HCT116 (cell line): ENCODE data around the gene FRS2. TPM values are rescaled to one million over a fixed set of nuclear protein-coding genes. Genes with fewer than 3 reads are reported as not detected.

Experiments used
- ATAC-seq: fragments of 200-7000 bp; cut with Tn5 transposase; 2 replicates; pipeline ENCODE4 v1.9.1; 2020; ENCODE audit warnings: mild to moderate bottlenecking, moderate library complexity
- BruUV-seq: library from RNA; stranded (reverse); fragments of 400-500 nt; replicated peaks from 2 replicates; lab custom pipeline; 2021; lab: Mats Ljungman, UMichigan
- CTCF ChIA-PET: fragments of 300-600 bp; sonication (Branson Sonifier 250); formaldehyde crosslinking; loops from one replicate; lab custom pipeline; 2021; ENCODE audit warnings: antibody characterized with exemption; lab: Charles Lee
- POLR2A ChIA-PET: fragments of 300-600, 350-600 bp; sonication (Branson Sonifier 250); formaldehyde crosslinking; loops from one replicate; lab custom pipeline; 2021; ENCODE audit warnings: antibody characterized with exemption; lab: Charles Lee
- RAD21 ChIA-PET, 2 experiments: fragments of 300-600 bp; sonication (Branson Sonifier 250); formaldehyde crosslinking; loops; one replicate each; lab custom pipeline; 2023; ENCODE audit warnings: low total read pairs in 2 of 2; ENCODE audit not compliant: uncharacterized antibody in 2 of 2, unreplicated experiment in 2 of 2, low non-redundant PET in 1 of 2; lab: Charles Lee
- DNase-seq: peaks from one replicate; pipeline ENCODE4 v3.0.0-alpha.2; 2010; ENCODE audit warnings: low read depth, low spot score
- H2AFZ ChIP-seq: fragments of 200-600 bp; shearing (Covaris generic), sonication (generic); 2 replicates; pipeline ENCODE4 v1.6.1; 2017; ENCODE audit warnings: low read depth, mixed run types, mixed read lengths, antibody characterized with exemption, low read length; ENCODE audit not compliant: poor library complexity, severe bottlenecking
- H3K27ac ChIP-seq: 2 replicates; pipeline ENCODE4 v1.5.1; 2012; ENCODE audit warnings: low read depth, low read length
- H3K27me3 ChIP-seq: fragments of 200-600 bp; sonication (generic); 2 replicates; pipeline ENCODE4 v1.6.1; 2016; ENCODE audit warnings: mixed run types, low read length, mixed read lengths; ENCODE audit not compliant: insufficient read depth
- H3K36me3 ChIP-seq, 2 experiments: fragments of 200-500 bp in 1 of 2; fragments of 200-600 bp in 1 of 2; sonication (Bioruptor generic) in 1 of 2; sonication (generic) in 1 of 2; 2 replicates each; pipeline versions ENCODE4 v1.5.1 to v1.6.1; 2014 to 2016; ENCODE audit warnings: low read length in 2 of 2, inconsistent platforms in 1 of 2, mixed read lengths in 1 of 2, mixed run types in 1 of 2; ENCODE audit not compliant: insufficient read depth in 2 of 2, control insufficient read depth in 1 of 2
- H3K4me1 ChIP-seq, 2 experiments: fragments of 200-600 bp in 1 of 2; sonication (generic) in 1 of 2; 2 replicates each; pipeline versions ENCODE4 v1.5.1 to v1.6.1; 2012 to 2017; ENCODE audit warnings: low read length in 2 of 2, inconsistent platforms in 1 of 2, mild to moderate bottlenecking in 1 of 2, mixed read lengths in 1 of 2, mixed run types in 1 of 2, moderate library complexity in 1 of 2; ENCODE audit not compliant: insufficient read depth in 2 of 2, control insufficient read depth in 1 of 2
- H3K4me2 ChIP-seq: fragments of 200-600 bp; sonication (generic); 2 replicates; pipeline ENCODE4 v1.6.1; 2017; ENCODE audit warnings: mixed run types, low read length, mixed read lengths
- H3K4me3 ChIP-seq, 2 experiments: fragments of 200-600 bp in 1 of 2; sonication (generic) in 1 of 2; replicated peaks in 1 of 2; 2 replicates each; pipeline ENCODE4 v1.5.1; 2011 to 2016; ENCODE audit warnings: low read length in 2 of 2, control low read depth in 1 of 2, low read depth in 1 of 2, mild to moderate bottlenecking in 1 of 2, mixed read lengths in 1 of 2, mixed run types in 1 of 2
- H3K79me2 ChIP-seq: fragments of 200-600 bp; sonication (generic); 2 replicates; pipeline ENCODE4 v1.6.1; 2017; ENCODE audit warnings: mild to moderate bottlenecking, mixed run types, low read length, moderate library complexity, mixed read lengths; ENCODE audit not compliant: insufficient read depth
- H3K9ac ChIP-seq: fragments of 200-600 bp; sonication (generic); 2 replicates; pipeline ENCODE4 v1.6.1; 2016; ENCODE audit warnings: low read length, mixed read lengths
- H3K9me2 ChIP-seq: fragments of 200-600 bp; sonication (generic), shearing (Covaris generic); 2 replicates; pipeline ENCODE4 v1.6.1; 2017; ENCODE audit warnings: mixed run types, mild to moderate bottlenecking, moderate library complexity; ENCODE audit not compliant: insufficient read depth
- H3K9me3 ChIP-seq, 2 experiments: fragments of 200-500 bp in 1 of 2; fragments of 200-600 bp in 1 of 2; sonication (Bioruptor generic) in 1 of 2; sonication (generic) in 1 of 2; 2 replicates each; pipeline ENCODE4 v1.6.1; 2014 to 2017; ENCODE audit warnings: low read length in 2 of 2, mixed read lengths in 2 of 2, inconsistent platforms in 1 of 2, low read depth in 1 of 2, mild to moderate bottlenecking in 1 of 2, mixed run types in 1 of 2, moderate library complexity in 1 of 2; ENCODE audit not compliant: control insufficient read depth in 1 of 2, insufficient read depth in 1 of 2
- H4K20me1 ChIP-seq: fragments of 200-600 bp; sonication (generic), shearing (Covaris generic); 2 replicates; pipeline ENCODE4 v1.6.1; 2017; ENCODE audit warnings: mixed run types, mild to moderate bottlenecking, moderate library complexity; ENCODE audit not compliant: insufficient read depth
- CBX3 ChIP-seq: IDR thresholded peaks from 2 replicates; pipeline ENCODE4 v1.6.1; 2012; ENCODE audit warnings: low read depth
- CEBPB ChIP-seq: IDR thresholded peaks from 2 replicates; pipeline ENCODE4 v1.6.1; 2012; ENCODE audit warnings: low read depth
- EGR1 ChIP-seq: IDR thresholded peaks from 2 replicates; pipeline ENCODE4 v1.6.1; 2012; ENCODE audit warnings: low read depth
- EZH2 ChIP-seq: fragments of 200-600 bp; sonication (generic); IDR thresholded peaks from 2 replicates; pipeline ENCODE4 v1.6.1; 2017; ENCODE audit warnings: antibody characterized with exemption, mixed run types
- FOSL1 ChIP-seq: IDR thresholded peaks from 2 replicates; pipeline ENCODE4 v1.6.1; 2012; ENCODE audit warnings: low read depth
- JUND ChIP-seq: IDR thresholded peaks from 2 replicates; pipeline ENCODE4 v1.6.1; 2012
- POLR2A ChIP-seq: IDR thresholded peaks from 2 replicates; pipeline ENCODE4 v1.7.0; 2011; ENCODE audit warnings: borderline replicate concordance; ENCODE audit not compliant: insufficient read depth, insufficient read length; ENCODE audit errors: extremely low read depth
- RAD21 ChIP-seq: IDR thresholded peaks from 2 replicates; pipeline ENCODE4 v1.6.1; 2012; ENCODE audit warnings: low read depth, mild to moderate bottlenecking
- SIN3A ChIP-seq: IDR thresholded peaks from 2 replicates; pipeline ENCODE4 v1.6.1; 2012; ENCODE audit warnings: low read depth
- SP1 ChIP-seq: IDR thresholded peaks from 2 replicates; pipeline ENCODE4 v1.6.1; 2012; ENCODE audit warnings: low read depth
- TCF7L2 ChIP-seq: IDR thresholded peaks from 2 replicates; pipeline ENCODE4 v1.7.0; 2011; ENCODE audit warnings: borderline replicate concordance, inconsistent platforms; ENCODE audit not compliant: insufficient read depth, insufficient read length; ENCODE audit errors: extremely low read depth
- ZFX ChIP-seq: fragments of 450-650 bp; IDR thresholded peaks from 2 replicates; pipeline ENCODE4 v1.6.1; 2017
- intact Hi-C: fragments of 100-400 bp; cut with micrococcal nuclease; formaldehyde crosslinking; loops from 2 replicates; pipeline ENCODE4 v1.10.0; 2022
- total RNA-seq: library from RNA; stranded (reverse); gene quantifications from one replicate; pipeline ENCODE4 v1.2.1, GENCODE V29; 2021; ENCODE audit not compliant: unreplicated experiment
- TF ChIP-seq, protein P1 (sequence below): IDR thresholded peaks from 2 replicates; pipeline ENCODE4 v1.6.1; 2011; ENCODE audit warnings: mild to moderate bottlenecking, low read length, moderate library complexity; ENCODE audit not compliant: insufficient replicate concordance; ENCODE audit errors: extremely low read depth
- TF ChIP-seq, protein P2 (sequence below): IDR thresholded peaks from 2 replicates; pipeline ENCODE4 v1.6.1; 2012
- TF ChIP-seq, protein P3 (sequence below), 3 experiments: fragments of 200-600 bp in 1 of 3; sonication (generic) in 1 of 3; IDR thresholded peaks in 2 of 3; conservative IDR thresholded peaks in 1 of 3; 2 replicates each; pipeline ENCODE4 v1.5.1; 2012 to 2017; ENCODE audit warnings: low read depth in 2 of 3, low read length in 2 of 3, antibody characterized with exemption in 1 of 3, borderline replicate concordance in 1 of 3, control low read depth in 1 of 3, mild to moderate bottlenecking in 1 of 3, mixed read lengths in 1 of 3, mixed run types in 1 of 3, moderate library complexity in 1 of 3; ENCODE audit not compliant: insufficient read depth in 1 of 3
- TF ChIP-seq, protein P4 (sequence below): IDR thresholded peaks from 2 replicates; pipeline ENCODE4 v1.6.1; 2012; ENCODE audit warnings: low read depth

FRS2 gene
- total RNA-seq, 1 experiment from 2014 or later, result 14.7 TPM

DNA sequence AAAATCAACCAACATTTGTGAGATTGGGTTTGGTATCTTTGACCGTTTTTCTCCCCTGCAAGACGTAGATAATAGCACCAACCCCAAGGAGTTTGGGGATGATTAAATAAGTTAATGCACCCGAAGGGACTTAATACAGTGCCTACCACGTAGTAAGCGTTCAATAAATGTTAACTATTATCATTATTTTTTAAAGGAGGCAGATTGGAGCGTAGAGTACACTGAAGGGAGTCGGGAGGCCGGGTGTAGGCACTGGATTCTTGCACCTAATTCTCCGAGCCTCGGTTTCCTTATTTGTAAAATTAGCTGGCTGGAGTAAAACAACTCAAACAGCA, 367 bp upstream of the FRS2 start:
- peak overlapping the region; percentile 82 for H3K4me2 ChIP-seq
- RAD21 ChIA-PET, result no interaction called here
- DNase-seq (no peak), ATAC-seq (peak; percentile 23)
- no peaks in the 10 kb centered on the region for H3K9me3 ChIP-seq
- H3K36me3 ChIP-seq, result no peaks in the 10 kb centered on the region
- TSS peak; percentile 99 for BruUV-seq
- intact Hi-C loops, result loop anchor here (2.0 kb wide), 2 partner anchors 101 to 269 kb away; partner anchors contain the start of gene RAB3IP
- H3K79me2 ChIP-seq, result peaks cover 45% of the 10 kb centered on the region
- POLR2A ChIA-PET, result no interaction called here
- no peaks in the 10 kb centered on the region for H3K27me3 ChIP-seq
- peaks cover 8 to 10% of the 10 kb centered on the region in 2 experiments; a peak in 3 of 4 replicates for H3K4me1 ChIP-seq
- CTCF ChIA-PET, result interaction anchor here (0.7 to 1.4 kb wide), 2 partner anchors 101 to 170 kb away, joined by 4 to 13 read pairs; no protein-coding TSS in a partner anchor
- H3K4me3 ChIP-seq, result peak overlapping the region; percentile 78 to 87
- peak overlapping the region; percentile 84 for H3K9ac ChIP-seq
- no peaks in the 10 kb centered on the region for H3K9me2 ChIP-seq
- peak overlapping the region; percentile 70 for H3K27ac ChIP-seq
- TF ChIP-seq, protein P1, sequence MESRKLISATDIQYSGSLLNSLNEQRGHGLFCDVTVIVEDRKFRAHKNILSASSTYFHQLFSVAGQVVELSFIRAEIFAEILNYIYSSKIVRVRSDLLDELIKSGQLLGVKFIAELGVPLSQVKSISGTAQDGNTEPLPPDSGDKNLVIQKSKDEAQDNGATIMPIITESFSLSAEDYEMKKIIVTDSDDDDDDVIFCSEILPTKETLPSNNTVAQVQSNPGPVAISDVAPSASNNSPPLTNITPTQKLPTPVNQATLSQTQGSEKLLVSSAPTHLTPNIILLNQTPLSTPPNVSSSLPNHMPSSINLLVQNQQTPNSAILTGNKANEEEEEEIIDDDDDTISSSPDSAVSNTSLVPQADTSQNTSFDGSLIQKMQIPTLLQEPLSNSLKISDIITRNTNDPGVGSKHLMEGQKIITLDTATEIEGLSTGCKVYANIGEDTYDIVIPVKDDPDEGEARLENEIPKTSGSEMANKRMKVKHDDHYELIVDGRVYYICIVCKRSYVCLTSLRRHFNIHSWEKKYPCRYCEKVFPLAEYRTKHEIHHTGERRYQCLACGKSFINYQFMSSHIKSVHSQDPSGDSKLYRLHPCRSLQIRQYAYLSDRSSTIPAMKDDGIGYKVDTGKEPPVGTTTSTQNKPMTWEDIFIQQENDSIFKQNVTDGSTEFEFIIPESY, result no peak
- TF ChIP-seq POLR2A (no peak), JUND (no peak), RAD21 (no peak), EGR1 (no peak), SP1 (no peak), CEBPB (no peak), SIN3A (no peak), ZFX (no peak), EZH2 (no peak), FOSL1 (no peak), TCF7L2 (no peak), CBX3 (no peak)
- TF ChIP-seq, protein P2, sequence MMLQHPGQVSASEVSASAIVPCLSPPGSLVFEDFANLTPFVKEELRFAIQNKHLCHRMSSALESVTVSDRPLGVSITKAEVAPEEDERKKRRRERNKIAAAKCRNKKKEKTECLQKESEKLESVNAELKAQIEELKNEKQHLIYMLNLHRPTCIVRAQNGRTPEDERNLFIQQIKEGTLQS, result no peak
- TF ChIP-seq, protein P3, sequence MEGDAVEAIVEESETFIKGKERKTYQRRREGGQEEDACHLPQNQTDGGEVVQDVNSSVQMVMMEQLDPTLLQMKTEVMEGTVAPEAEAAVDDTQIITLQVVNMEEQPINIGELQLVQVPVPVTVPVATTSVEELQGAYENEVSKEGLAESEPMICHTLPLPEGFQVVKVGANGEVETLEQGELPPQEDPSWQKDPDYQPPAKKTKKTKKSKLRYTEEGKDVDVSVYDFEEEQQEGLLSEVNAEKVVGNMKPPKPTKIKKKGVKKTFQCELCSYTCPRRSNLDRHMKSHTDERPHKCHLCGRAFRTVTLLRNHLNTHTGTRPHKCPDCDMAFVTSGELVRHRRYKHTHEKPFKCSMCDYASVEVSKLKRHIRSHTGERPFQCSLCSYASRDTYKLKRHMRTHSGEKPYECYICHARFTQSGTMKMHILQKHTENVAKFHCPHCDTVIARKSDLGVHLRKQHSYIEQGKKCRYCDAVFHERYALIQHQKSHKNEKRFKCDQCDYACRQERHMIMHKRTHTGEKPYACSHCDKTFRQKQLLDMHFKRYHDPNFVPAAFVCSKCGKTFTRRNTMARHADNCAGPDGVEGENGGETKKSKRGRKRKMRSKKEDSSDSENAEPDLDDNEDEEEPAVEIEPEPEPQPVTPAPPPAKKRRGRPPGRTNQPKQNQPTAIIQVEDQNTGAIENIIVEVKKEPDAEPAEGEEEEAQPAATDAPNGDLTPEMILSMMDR (IDR thresholded peaks at IDR 0.05 in 2 of 3, conservative IDR thresholded peaks at IDR 0.05 in 1 of 3; ENCODE audit: borderline replicate concordance in 1 of 3, insufficient read depth in 1 of 3, low read depth in 2 of 3, low read length in 2 of 3), result no peak
- TF ChIP-seq, protein P4, sequence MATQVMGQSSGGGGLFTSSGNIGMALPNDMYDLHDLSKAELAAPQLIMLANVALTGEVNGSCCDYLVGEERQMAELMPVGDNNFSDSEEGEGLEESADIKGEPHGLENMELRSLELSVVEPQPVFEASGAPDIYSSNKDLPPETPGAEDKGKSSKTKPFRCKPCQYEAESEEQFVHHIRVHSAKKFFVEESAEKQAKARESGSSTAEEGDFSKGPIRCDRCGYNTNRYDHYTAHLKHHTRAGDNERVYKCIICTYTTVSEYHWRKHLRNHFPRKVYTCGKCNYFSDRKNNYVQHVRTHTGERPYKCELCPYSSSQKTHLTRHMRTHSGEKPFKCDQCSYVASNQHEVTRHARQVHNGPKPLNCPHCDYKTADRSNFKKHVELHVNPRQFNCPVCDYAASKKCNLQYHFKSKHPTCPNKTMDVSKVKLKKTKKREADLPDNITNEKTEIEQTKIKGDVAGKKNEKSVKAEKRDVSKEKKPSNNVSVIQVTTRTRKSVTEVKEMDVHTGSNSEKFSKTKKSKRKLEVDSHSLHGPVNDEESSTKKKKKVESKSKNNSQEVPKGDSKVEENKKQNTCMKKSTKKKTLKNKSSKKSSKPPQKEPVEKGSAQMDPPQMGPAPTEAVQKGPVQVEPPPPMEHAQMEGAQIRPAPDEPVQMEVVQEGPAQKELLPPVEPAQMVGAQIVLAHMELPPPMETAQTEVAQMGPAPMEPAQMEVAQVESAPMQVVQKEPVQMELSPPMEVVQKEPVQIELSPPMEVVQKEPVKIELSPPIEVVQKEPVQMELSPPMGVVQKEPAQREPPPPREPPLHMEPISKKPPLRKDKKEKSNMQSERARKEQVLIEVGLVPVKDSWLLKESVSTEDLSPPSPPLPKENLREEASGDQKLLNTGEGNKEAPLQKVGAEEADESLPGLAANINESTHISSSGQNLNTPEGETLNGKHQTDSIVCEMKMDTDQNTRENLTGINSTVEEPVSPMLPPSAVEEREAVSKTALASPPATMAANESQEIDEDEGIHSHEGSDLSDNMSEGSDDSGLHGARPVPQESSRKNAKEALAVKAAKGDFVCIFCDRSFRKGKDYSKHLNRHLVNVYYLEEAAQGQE, result no peak
- TF ChIP-seq, all 23 proteins: peak for 0
- Histone ChIP-seq H2AFZ (peak overlapping the region; percentile 75), H4K20me1 (peaks cover 11% of the 10 kb centered on the region; the same call in 1 of the 2 replicates)
